Type B pancreatic cell (in vitro differentiated cells): ENCODE measurements around the gene DENND4A. TPM values are rescaled to one million over a fixed set of nuclear protein-coding genes. Genes with fewer than 3 reads are reported as not detected.
"Not testable (repeated sequence)": the region's sequence is repeated elsewhere in the genome, so short reads cannot be mapped to it uniquely, and the experiment has no call there.

Source experiments
- DNase-seq: peaks from one replicate; pipeline ENCODE4 v3.0.0; 2021; ENCODE audit warnings: mixed read lengths; ENCODE audit not compliant: unreplicated experiment; ENCODE audit errors: extremely low spot score
- H3K27ac Mint-ChIP-seq: 2 replicates; pipeline ENCODE4 v1.8.0; 2021; ENCODE audit warnings: mild to moderate bottlenecking, mixed read lengths
- H3K27me3 Mint-ChIP-seq: 2 replicates; pipeline ENCODE4 v1.8.0; 2021; ENCODE audit warnings: mixed read lengths
- H3K36me3 Mint-ChIP-seq: 2 replicates; pipeline ENCODE4 v1.8.0; 2021; ENCODE audit warnings: mixed read lengths
- H3K4me1 Mint-ChIP-seq: one replicate; pipeline ENCODE4 v1.8.0; 2021; ENCODE audit warnings: mixed read lengths; ENCODE audit not compliant: unreplicated experiment
- H3K4me3 Mint-ChIP-seq: 2 replicates; pipeline ENCODE4 v1.8.0; 2021; ENCODE audit warnings: mild to moderate bottlenecking, mixed read lengths
- H3K9me3 Mint-ChIP-seq: 2 replicates; pipeline ENCODE4 v1.8.0; 2021; ENCODE audit warnings: mixed read lengths
- CTCF ChIP-seq: fragments of 200-600 bp; sonication (generic); conservative IDR thresholded peaks from 2 replicates; pipeline ENCODE4 v1.5.0; 2021; ENCODE audit warnings: antibody characterized with exemption, mild to moderate bottlenecking
- total RNA-seq: library from RNA; stranded (reverse); gene quantifications from 2 replicates; pipeline ENCODE4 v1.2.1, GENCODE V29; 2021; ENCODE audit warnings: low replicate concordance

DENND4A gene
- total RNA-seq, 1 donor from 2014 or later = 13.4 TPM

- Mint-ChIP-seq H3K27me3 (no peaks in the 10 kb centered on the region), H3K27ac (no peak overlapping the region), H3K36me3 (no peaks in the 10 kb centered on the region), H3K9me3 (no peaks in the 10 kb centered on the region), H3K4me3 (peak overlapping the region; percentile 43), H3K4me1 (peaks cover 16% of the 10 kb centered on the region)
- TF ChIP-seq CTCF = no peak
- DNase-seq = no peak
Observed at GRCh38 chr15:65789759-65790425, 2.2 kb downstream of the DENND4A start.

GRCh38 chr15:65789105-65789504, 3.0 kb downstream of the DENND4A start:
- peaks cover 16% of the 10 kb centered on the region for H3K4me1 Mint-ChIP-seq

GRCh38 chr15:65787260-65787659, 4.8 kb downstream of the DENND4A start:
- Mint-ChIP-seq H3K4me1 (peaks cover 7% of the 10 kb centered on the region), H3K9me3 (no peaks in the 10 kb centered on the region), H3K36me3 (peaks cover 4% of the 10 kb centered on the region), H3K4me3 (no peak overlapping the region), H3K27me3 (no peaks in the 10 kb centered on the region), H3K27ac (peak overlapping the region; percentile 73)
- no peak for TF ChIP-seq CTCF
- DNase-seq = no peak

More at GRCh38 chr15:65789105-65789504, 3.0 kb downstream of the DENND4A start:
- no peak for DNase-seq
- H3K9me3 Mint-ChIP-seq = no peaks in the 10 kb centered on the region
- peak overlapping the region; percentile 24 for H3K4me3 Mint-ChIP-seq
- H3K27ac Mint-ChIP-seq = no peak overlapping the region
- H3K36me3 Mint-ChIP-seq = no peaks in the 10 kb centered on the region
- no peaks in the 10 kb centered on the region for H3K27me3 Mint-ChIP-seq
- TF ChIP-seq CTCF = no peak

GRCh38 chr15:65785151-65785550, 6.9 kb downstream of the DENND4A start:
- Mint-ChIP-seq H3K27ac (no peak overlapping the region), H3K4me1 (no peaks in the 10 kb centered on the region), H3K36me3 (peaks cover 4% of the 10 kb centered on the region), H3K27me3 (no peaks in the 10 kb centered on the region), H3K4me3 (no peak overlapping the region), H3K9me3 (no peaks in the 10 kb centered on the region)
- DNase-seq = no peak
- no peak for TF ChIP-seq CTCF

- no peak overlapping the region for H3K27ac Mint-ChIP-seq
- no peak overlapping the region for H3K4me3 Mint-ChIP-seq
- no peaks in the 10 kb centered on the region for H3K9me3 Mint-ChIP-seq
- no peaks in the 10 kb centered on the region for H3K27me3 Mint-ChIP-seq
- peaks cover 4% of the 10 kb centered on the region for H3K36me3 Mint-ChIP-seq
- TF ChIP-seq CTCF = no peak
- H3K4me1 Mint-ChIP-seq = no peaks in the 10 kb centered on the region
- DNase-seq = no peak
Observed at GRCh38 chr15:65783872-65784271, 8.2 kb downstream of the DENND4A start.

- H3K36me3 Mint-ChIP-seq = peaks cover 4% of the 10 kb centered on the region
- no peaks in the 10 kb centered on the region for H3K9me3 Mint-ChIP-seq
- TF ChIP-seq CTCF = no peak
- no peaks in the 10 kb centered on the region for H3K4me1 Mint-ChIP-seq
- no peak for DNase-seq
- no peak overlapping the region for H3K4me3 Mint-ChIP-seq
- H3K27ac Mint-ChIP-seq = no peak overlapping the region
- H3K27me3 Mint-ChIP-seq = no peaks in the 10 kb centered on the region
Observed at GRCh38 chr15:65782096-65782495, 10.0 kb downstream of the DENND4A start.

DNA sequence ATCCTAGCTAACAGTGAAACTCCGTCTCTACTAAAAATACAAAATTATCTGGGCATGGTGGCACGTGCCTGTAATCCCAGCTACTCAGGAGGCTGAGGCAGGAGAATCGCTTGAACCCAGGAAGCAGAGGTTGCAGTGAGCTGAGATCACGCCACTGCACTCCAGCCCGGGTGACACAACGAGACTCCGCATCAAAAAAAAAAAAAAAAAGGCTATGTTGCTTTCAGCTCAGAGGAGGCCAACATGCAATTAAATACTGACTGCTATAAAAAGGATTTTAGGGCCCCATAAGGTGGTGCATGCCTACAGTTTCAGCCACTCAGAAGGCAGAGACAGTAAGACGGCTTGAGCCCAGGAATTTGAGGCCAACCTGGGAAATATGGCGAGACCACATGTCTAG, 13.4 kb downstream of the DENND4A start:
- DNase-seq, H3K27me3 Mint-ChIP-seq, H3K36me3 Mint-ChIP-seq, H3K27ac Mint-ChIP-seq, H3K9me3 Mint-ChIP-seq, H3K4me1 Mint-ChIP-seq, H3K4me3 Mint-ChIP-seq: not testable (repeated sequence)
